ENCODE results near the gene RPL35. TPM values are rescaled to one million over a fixed set of nuclear protein-coding genes. Genes with fewer than 3 reads are reported as not detected.

Gene RPL35
- total and polyA plus RNA-seq, 10 of the 15 experiments (the other 5 are each of a cell fraction or from before 2014, with no cell fraction given) = 2,572 to 6,300 (median 3,864) TPM

GRCh38 chr9:124812441-124812876, 49.3 kb downstream of the RPL35 start:
- Histone ChIP-seq H3K9ac (ENCODE audit: control insufficient read depth, insufficient read depth, low read length) (no peak overlapping the region), H3K4me2 (ENCODE audit: control insufficient read depth, insufficient read depth) (no peak overlapping the region), H4K20me1 (ENCODE audit: control insufficient read depth, insufficient read depth) (no peaks in the 10 kb centered on the region), H3K4me1 (ENCODE audit: control insufficient read depth, insufficient read depth, low read length) (no peaks in the 10 kb centered on the region), H3K36me3 (ENCODE audit: control insufficient read depth in 2 of 2, insufficient read depth in 2 of 2, low read length in 1 of 2) (no peaks in the 10 kb centered on the region), H3K79me2 (ENCODE audit: control insufficient read depth, insufficient read depth, low read length) (no peaks in the 10 kb centered on the region), H3K9me3 (replicated peaks; ENCODE audit: control insufficient read depth, insufficient read depth, low read length) (no peaks in the 10 kb centered on the region), H2AFZ (ENCODE audit: control insufficient read depth, low read depth, low read length) (no peak overlapping the region), H3K27ac (ENCODE audit: control insufficient read depth, insufficient read depth) (no peak overlapping the region), H3K27me3 (replicated peaks in 1 of 2; ENCODE audit: control insufficient read depth in 2 of 2, insufficient read depth in 2 of 2, low read length in 1 of 2) (no peaks in the 10 kb centered on the region), H3K4me3 (no peak overlapping the region)
- TF ChIP-seq GATAD2B (conservative IDR thresholded peaks at IDR 0.05; ENCODE audit: low read depth) = no peak
- TF ChIP-seq CREB1 (IDR thresholded peaks at IDR 0.05; ENCODE audit: low read depth) = 0 out of 2 replicates have a peak, but pooled peaks have one; percentile 28
- DNase-seq (ENCODE audit: low read depth, low spot score) (no peak), FAIRE-seq (no peak), ATAC-seq (no peak; the same call in 2 of the 3 replicates)
- no TSS peak for BruUV-seq (replicated peaks)
- CTCF ChIA-PET = interaction anchor here (0.7 to 1.0 kb wide), 2 partner anchors 28 to 47 kb away, joined by 3 read pairs; no protein-coding TSS in a partner anchor
- 64% methylated on average over 6 of the region's 6 CpGs for WGBS (ENCODE audit: insufficient coverage, insufficient replicate concordance, low lambda C conversion rate, missing lambda C conversion rate)
- RAD21 ChIA-PET (ENCODE audit: unreplicated experiment) = interaction anchor here (0.6 kb wide), 1 partner anchor 10 kb away, joined by 3 read pairs; no protein-coding TSS in a partner anchor
- POLR2A ChIA-PET = interaction anchor here (0.9 kb wide), 1 partner anchor 79 kb away, joined by 3 read pairs; no protein-coding TSS in a partner anchor
- SMC1A ChIA-PET (ENCODE audit: uncharacterized antibody, unreplicated experiment) = no interaction called here
- in situ Hi-C loops (cut with MboI) = no loop called here
- intact Hi-C loops (cut with micrococcal nuclease; ENCODE audit: unreplicated experiment) = no loop called here

GRCh38 chr9:124810663-124811355, 50.9 kb downstream of the RPL35 start:
- POLR2A ChIA-PET = no interaction called here
- FAIRE-seq (no peak), ATAC-seq (no peak), DNase-seq (ENCODE audit: low read depth, low spot score) (no peak)
- in situ Hi-C loops (cut with MboI) (no loop called here), intact Hi-C loops (cut with micrococcal nuclease; ENCODE audit: unreplicated experiment) (no loop called here)
- H3K9me3 ChIP-seq (replicated peaks; ENCODE audit: control insufficient read depth, insufficient read depth, low read length) = no peaks in the 10 kb centered on the region
- no peaks in the 10 kb centered on the region for H4K20me1 ChIP-seq (ENCODE audit: control insufficient read depth, insufficient read depth)
- no TSS peak for BruUV-seq (replicated peaks)
- CTCF ChIA-PET = no interaction called here
- no peaks in the 10 kb centered on the region for H3K27me3 ChIP-seq (replicated peaks in 1 of 2; ENCODE audit: control insufficient read depth in 2 of 2, insufficient read depth in 2 of 2, low read length in 1 of 2)
- H3K4me3 ChIP-seq = no peak overlapping the region
- H3K4me1 ChIP-seq (ENCODE audit: control insufficient read depth, insufficient read depth, low read length) = no peaks in the 10 kb centered on the region
- H2AFZ ChIP-seq (ENCODE audit: control insufficient read depth, low read depth, low read length) = no peak overlapping the region
- no peak overlapping the region for H3K9ac ChIP-seq (ENCODE audit: control insufficient read depth, insufficient read depth, low read length)
- SMC1A ChIA-PET (ENCODE audit: uncharacterized antibody, unreplicated experiment) = no interaction called here
- no peak overlapping the region for H3K4me2 ChIP-seq (ENCODE audit: control insufficient read depth, insufficient read depth)
- no peak overlapping the region for H3K27ac ChIP-seq (ENCODE audit: control insufficient read depth, insufficient read depth)
- TF ChIP-seq ELK1 (IDR thresholded peaks at IDR 0.05; ENCODE audit: low read depth, low read length) = no peak
- TF ChIP-seq HDGF (IDR thresholded peaks at IDR 0.05) = no peak
- no peak for TF ChIP-seq GATAD2B (conservative IDR thresholded peaks at IDR 0.05; ENCODE audit: low read depth)
- TF ChIP-seq POLR2AphosphoS5 (IDR thresholded peaks at IDR 0.05; ENCODE audit: low read length) = no peak
- TF ChIP-seq ZNF384 (IDR thresholded peaks at IDR 0.05; ENCODE audit: borderline replicate concordance, low read depth, low read length) = no peak
- TF ChIP-seq KLF5 (IDR thresholded peaks at IDR 0.05; ENCODE audit: partially characterized antibody) = no peak
- no peak for TF ChIP-seq BRCA1 (IDR thresholded peaks at IDR 0.05; ENCODE audit: low read depth, low read length)
- TF ChIP-seq EZH2 (IDR thresholded peaks at IDR 0.05; ENCODE audit: borderline replicate concordance, control insufficient read depth, low read depth, low read length) = no peak
- TF ChIP-seq TCF12 (IDR thresholded peaks at IDR 0.05; ENCODE audit: low read depth, low read length) = no peak
- TF ChIP-seq IRF4 (IDR thresholded peaks at IDR 0.05; ENCODE audit: low read depth, low read length) = no peak
- no peak for TF ChIP-seq ETV6 (conservative IDR thresholded peaks at IDR 0.05 in 1 of 2, IDR thresholded peaks at IDR 0.05 in 1 of 2; ENCODE audit: borderline replicate concordance in 1 of 2, low read depth in 1 of 2)
- no peaks in the 10 kb centered on the region for H3K36me3 ChIP-seq (ENCODE audit: control insufficient read depth in 2 of 2, insufficient read depth in 2 of 2, low read length in 1 of 2)
- no peaks in the 10 kb centered on the region for H3K79me2 ChIP-seq (ENCODE audit: control insufficient read depth, insufficient read depth, low read length)
- RAD21 ChIA-PET (ENCODE audit: unreplicated experiment) = no interaction called here
- 58% methylated on average over 12 of the region's 12 CpGs for WGBS (ENCODE audit: insufficient coverage, insufficient replicate concordance, low lambda C conversion rate, missing lambda C conversion rate)

All from GM12878 (cell line).